Measurements from ENCODE around the gene MAP4K1. TPM values are rescaled to one million over a fixed set of nuclear protein-coding genes. Genes with fewer than 3 reads are reported as not detected.

Gene MAP4K1
- 6.7 and 10.9 TPM in 2 replicates for total RNA-seq
- long read RNA-seq = 0 reads

- peak within 1 kb of the TSS; percentile 99 for H3K4me3 Mint-ChIP-seq (ENCODE audit: low read depth)
- DNase-seq (ENCODE audit: low spot score, unreplicated experiment) = no peak
- H3K4me1 Mint-ChIP-seq (ENCODE audit: low read depth) = peaks cover 14% of the 10 kb centered on the region
- H3K27ac Mint-ChIP-seq = peak within 1 kb of the TSS; percentile 96
- peaks cover 7% of the 10 kb centered on the region for H3K36me3 Mint-ChIP-seq (ENCODE audit: insufficient read depth)
- H3K9me3 Mint-ChIP-seq (ENCODE audit: low read depth) = no peaks in the 10 kb centered on the region
- H3K27me3 Mint-ChIP-seq = no peaks in the 10 kb centered on the region
- no peak for TF ChIP-seq CTCF (IDR thresholded peaks at IDR 0.05; ENCODE audit: unreplicated experiment)
Measured at GRCh38 chr19:38617764-38618589, at the start of gene MAP4K1. TSS of gene MAP4K1 (minus strand) at chr19:38617953. CDS start at chr19:38617895, 58 bp downstream.

- Mint-ChIP-seq H3K27ac (peak overlapping the region; percentile 96), H3K27me3 (no peaks in the 10 kb centered on the region), H3K4me1 (ENCODE audit: low read depth) (peaks cover 89% of the 10 kb centered on the region), H3K4me3 (ENCODE audit: low read depth) (peak overlapping the region; percentile 10), H3K36me3 (ENCODE audit: insufficient read depth) (peaks cover 5% of the 10 kb centered on the region), H3K9me3 (ENCODE audit: low read depth) (no peaks in the 10 kb centered on the region)
- no peak for DNase-seq (ENCODE audit: low spot score, unreplicated experiment)
- TF ChIP-seq CTCF (IDR thresholded peaks at IDR 0.05; ENCODE audit: unreplicated experiment) = no peak
Measured at GRCh38 chr19:38666663-38667511, 49.1 kb upstream of the MAP4K1 start.

- H3K27me3 Mint-ChIP-seq = no peaks in the 10 kb centered on the region
- no peak overlapping the region for H3K4me3 Mint-ChIP-seq (ENCODE audit: low read depth)
- DNase-seq (ENCODE audit: low spot score, unreplicated experiment) = no peak
- peak overlapping the region; percentile 96 for H3K27ac Mint-ChIP-seq
- H3K9me3 Mint-ChIP-seq (ENCODE audit: low read depth) = no peaks in the 10 kb centered on the region
- TF ChIP-seq CTCF (IDR thresholded peaks at IDR 0.05; ENCODE audit: unreplicated experiment) = no peak
- peaks cover 8% of the 10 kb centered on the region for H3K36me3 Mint-ChIP-seq (ENCODE audit: insufficient read depth)
- H3K4me1 Mint-ChIP-seq (ENCODE audit: low read depth) = peaks cover 87% of the 10 kb centered on the region
Measured at GRCh38 chr19:38665950-38666662, 48.4 kb upstream of the MAP4K1 start.

- H3K27ac Mint-ChIP-seq = peak overlapping the region; percentile 96
- no peaks in the 10 kb centered on the region for H3K9me3 Mint-ChIP-seq (ENCODE audit: low read depth)
- peaks cover 11% of the 10 kb centered on the region for H3K36me3 Mint-ChIP-seq (ENCODE audit: insufficient read depth)
- no peak overlapping the region for H3K4me3 Mint-ChIP-seq (ENCODE audit: low read depth)
- TF ChIP-seq CTCF (IDR thresholded peaks at IDR 0.05; ENCODE audit: unreplicated experiment) = no peak
- no peaks in the 10 kb centered on the region for H3K27me3 Mint-ChIP-seq
- no peak for DNase-seq (ENCODE audit: low spot score, unreplicated experiment)
- peaks cover 88% of the 10 kb centered on the region for H3K4me1 Mint-ChIP-seq (ENCODE audit: low read depth)
Measured at GRCh38 chr19:38665219-38665931, 47.6 kb upstream of the MAP4K1 start.
